ENCODE measurements around the gene ACTN1.
A peak's percentile ranks its signal among the peaks of the same experiment; 100 is the strongest.

The ACTN1 gene

DNA sequence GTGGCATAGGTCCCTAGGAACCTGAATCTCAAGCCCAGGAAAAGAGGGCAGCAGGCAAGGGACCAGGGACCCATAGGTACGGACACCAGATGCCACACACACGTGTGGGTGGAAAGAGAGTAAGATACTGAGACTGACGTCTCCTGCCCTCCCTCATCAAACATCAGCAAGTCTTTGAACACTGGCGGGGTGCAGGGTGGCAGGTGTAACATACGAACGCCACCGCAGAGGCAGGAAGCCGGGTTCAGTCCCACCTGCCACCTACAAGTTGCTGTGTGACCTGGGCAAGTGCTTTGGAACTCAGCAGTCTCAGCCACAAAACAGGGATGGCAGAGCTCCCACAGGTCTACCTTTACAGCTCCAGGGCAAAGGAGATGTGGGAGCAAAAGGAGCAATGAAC lies 11.1 kb downstream of the ACTN1 start:
- no peak for DNase-seq

DNA sequence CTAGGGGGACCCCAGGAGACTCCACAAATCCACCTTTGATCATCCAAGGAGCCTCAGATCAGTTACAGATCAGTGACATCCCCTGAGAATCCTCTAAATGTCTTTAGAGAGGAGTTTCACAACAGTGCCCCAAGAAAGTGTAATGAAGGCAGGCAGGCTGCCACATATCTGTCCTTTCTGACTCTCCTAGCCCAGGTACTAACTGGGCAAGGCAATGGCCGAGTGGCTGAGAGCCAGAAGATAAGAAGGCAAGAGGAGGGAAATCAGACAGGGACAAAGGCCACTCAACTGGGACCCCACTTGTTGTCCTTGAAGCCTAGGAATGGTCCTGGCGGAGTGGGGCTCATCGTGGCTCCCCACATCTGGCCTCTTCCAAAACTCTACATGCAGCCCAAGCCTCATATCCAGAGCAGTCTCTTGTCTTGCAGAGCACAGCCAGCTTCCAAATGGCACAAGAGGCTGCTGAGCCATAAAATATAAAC lies 11.6 kb downstream of the ACTN1 start:
- DNase-seq: no peak

DNA sequence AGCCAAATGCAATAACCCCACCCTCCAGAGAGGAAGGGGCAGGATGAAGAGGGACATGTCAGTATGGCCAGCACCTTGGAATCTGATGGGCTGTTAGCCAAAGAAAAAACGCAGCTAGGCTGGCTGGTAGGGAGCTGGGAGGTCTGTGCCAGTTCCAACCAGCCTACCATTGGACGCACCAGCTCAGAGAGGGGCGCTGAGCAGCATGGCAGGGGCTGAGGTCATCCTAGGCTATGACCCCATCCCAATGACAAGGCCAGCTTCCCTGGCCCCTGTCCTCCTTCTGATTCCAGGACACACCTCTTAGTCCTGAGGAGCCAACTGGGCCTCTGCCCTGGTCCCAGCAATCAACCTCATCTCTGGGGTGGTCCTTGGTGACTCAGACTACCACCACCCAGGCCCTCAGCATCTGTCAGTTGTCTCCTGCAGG lies 12.2 kb downstream of the ACTN1 start:
- no peak for DNase-seq

DNA sequence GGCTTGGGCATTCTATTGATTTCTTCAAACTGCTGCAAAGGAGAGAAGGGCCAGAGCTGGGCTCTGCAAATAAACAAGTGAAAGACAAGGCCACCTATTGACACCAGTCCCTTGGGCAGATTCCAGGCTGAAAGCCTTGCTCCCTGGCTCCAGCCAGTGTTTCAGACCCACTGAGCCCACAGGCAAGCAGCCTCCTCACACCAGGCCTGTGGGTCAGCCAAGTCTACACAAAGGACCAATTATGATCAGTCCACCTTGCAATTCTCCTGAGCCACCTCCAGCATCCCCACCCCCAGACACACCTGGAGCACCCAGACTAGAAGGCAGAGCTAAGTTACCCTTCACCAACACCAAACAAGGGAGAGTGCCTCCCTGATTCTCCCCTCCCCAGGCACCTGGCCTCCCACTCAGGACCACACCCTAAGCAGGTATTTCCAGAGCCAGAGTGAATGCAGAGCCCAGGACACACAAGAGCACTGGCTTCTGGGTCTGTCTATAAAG lies 13.8 kb downstream of the ACTN1 start:
- no peak for DNase-seq

DNA sequence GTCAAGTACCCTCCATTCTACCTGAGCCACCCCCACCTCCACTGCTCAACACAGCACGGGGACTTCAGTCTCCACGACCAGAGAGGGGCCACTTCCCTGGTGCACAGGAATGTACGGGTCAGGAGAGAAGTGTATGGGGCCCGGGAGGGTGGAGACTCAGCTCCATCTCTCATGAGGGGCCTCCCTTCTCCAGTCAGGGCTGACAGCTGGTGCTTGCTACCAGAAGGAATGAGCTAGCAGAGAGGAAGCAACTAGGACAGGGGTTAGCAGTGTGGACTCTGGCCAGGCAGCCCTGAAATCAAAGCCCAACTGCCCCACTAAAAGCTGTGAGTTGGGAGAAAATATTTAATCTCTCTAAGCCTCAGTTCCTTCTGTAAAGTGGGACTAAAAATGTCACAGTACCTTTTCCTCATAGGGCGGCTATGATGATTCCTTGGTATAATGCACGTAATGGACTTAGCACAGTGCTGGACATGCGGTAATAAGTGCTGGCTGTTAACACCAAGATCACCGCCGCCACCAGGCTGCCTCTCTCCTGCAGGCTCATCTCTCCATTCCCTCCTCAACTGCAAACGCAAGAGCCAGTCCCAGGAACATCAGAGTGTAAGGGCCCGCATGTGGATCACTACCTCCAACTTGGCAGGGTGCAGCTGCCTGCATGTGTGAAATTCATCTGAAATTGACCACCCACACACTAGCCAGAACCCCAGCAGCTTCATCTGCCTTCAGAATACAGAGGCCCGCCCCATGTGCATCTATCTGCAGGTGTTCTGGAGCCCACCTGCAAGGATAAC lies 14.6 kb downstream of the ACTN1 start:
- no peak for DNase-seq

DNA sequence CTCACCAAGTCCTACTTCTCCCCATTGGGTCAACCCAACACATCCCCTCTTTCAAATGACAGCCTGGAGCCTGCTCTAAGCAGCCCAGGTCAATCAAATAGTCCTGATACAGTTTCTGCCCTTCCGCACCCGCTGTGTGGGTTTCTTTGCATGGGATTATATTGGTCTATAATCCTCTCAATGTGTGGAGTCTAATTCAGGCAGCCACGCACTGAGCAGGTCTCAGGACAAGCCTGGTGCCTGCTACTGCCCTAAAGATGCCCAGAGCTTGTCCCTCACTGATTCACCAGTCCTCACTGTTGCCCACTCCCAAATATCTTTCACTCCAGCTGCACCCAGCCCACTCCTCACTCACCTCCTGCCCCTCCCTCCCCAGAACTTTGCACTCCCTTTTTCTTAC lies 16.4 kb downstream of the ACTN1 start:
- no peak for DNase-seq

DNA sequence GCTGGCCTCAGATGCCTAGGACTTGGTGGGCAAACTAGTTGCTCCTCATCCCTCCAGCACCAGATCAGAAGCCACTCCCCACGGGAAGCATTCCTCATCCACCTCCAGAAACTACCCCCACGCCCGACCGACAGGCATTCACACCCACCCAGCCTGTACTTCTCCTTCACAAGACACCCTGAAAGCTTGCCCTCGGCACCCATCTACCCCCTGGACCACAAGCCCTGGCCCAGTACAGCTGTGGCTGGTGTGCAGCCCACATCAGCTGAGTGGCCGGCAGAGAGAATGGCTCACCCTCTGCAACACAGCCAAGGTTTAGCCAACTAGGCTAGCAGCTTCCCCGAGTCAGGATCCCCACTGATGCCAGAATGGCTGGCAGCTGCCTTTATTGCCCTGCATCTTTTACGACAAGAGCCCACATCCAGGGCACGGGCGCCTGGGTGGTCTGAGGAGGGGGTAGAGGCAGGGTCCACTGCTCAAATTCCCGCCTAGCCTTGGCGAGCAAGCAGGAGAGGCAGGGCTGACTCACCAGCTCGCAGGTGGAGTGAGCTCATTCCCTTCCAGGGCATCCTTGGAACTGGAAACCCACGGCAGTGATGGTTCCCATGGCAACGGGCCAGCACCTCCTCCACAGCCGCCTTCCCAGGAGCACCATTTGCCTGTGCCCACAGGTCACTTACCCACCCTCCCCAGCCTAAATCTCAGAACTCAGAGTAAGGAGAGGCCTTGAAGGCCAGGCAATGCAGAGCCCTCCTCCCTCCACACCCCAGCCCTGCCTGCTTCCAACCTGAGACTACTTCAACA lies 17.1 kb downstream of the ACTN1 start:
- no peak for DNase-seq

DNA sequence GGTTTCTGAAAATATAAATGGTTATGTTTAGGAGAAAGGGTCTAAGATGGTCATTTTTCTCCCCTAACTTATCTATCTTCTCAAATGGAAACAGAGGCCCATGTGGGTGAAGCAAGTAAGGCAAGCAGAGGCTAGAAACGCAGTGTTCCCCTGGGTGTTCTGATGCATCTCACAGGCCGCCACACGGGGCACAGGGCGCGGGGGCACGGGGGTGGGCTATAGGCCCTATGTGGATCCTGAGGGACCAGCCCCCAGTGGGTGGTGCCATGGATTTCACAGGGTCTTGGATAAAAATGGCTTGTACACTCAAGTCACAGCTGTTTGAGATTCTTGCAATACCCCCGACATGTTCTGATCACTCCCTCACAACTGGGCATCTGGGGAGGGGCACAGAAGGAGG lies 17.7 kb downstream of the ACTN1 start:
- no peak for DNase-seq

DNA sequence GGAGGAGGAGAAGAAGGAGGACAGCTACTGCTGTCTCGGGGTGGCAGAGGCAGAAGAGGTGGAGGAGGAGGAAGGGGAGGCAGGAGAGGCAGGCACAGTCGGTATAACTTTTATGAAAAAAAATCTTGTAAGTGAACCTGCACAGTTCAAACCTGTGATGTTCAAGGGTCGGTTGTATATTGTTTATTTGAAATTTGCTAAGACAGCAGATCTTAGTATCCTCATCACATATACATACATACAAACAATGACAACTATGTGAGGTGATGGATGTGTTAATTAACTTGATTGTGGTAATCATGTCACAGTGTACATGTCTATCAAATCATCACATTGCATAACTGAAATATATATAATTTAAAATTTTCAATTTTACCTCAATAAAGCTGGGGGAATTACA lies 19.0 kb downstream of the ACTN1 start:
- DNase-seq: no peak

DNA sequence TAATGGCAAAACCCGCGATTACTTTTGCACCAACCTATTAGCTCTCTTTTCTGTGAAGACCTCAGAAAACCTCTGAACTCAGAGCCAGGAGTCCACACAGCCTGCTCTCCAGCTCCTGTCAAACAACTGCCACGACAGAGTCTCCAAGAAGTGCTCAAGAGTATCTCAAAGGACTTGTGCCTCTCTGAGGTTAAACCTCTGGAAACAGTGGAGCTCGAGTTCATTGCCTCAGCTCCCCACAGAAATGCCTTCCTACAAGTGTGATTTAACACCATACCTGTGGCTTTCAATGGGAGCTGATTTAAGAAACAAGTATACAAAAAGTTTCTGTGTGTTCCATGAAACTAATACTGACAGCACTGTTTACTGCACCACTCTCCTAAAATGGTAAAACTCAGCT lies 20.1 kb downstream of the ACTN1 start:
- DNase-seq: no peak

DNA sequence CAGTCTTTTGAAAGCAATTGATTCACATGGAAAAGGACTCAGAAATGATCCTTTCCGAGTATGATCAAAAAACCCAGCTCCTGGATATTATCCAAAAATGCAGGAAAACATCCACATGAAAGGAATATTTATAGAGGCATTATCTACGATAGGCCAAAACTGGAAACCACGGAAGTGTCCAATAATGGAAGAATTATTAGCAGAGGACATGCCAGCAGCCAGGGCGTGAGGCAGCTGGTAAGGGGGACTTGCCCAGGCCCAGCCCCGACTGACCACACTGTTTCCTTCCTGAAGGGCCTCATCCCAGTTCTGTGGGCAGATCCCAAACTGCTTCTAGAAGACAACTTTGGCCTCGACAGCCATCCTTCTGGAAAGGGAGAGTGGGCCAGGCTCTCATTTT lies 20.5 kb downstream of the ACTN1 start:
- DNase-seq: no peak

DNA sequence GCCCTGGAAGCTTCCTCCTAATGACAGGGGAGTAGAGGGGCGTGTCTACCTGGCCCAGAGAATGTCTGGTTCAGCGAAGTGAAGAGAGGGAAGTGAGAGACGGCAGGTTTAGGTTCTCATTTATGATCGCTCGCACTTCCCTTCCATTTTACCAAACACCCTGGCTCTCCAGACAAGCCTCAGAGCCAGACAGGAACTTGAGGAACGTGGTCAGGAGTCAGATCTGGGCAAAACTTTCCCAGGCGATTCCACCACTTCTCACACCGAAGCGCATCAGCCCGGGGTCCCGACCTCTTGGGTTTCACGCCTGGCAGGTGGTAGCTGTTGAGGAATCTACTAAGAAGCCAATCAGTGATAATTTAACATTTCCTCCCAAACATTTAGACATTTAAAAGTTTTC lies 21.3 kb downstream of the ACTN1 start:
- DNase-seq: peak; percentile 62

DNA sequence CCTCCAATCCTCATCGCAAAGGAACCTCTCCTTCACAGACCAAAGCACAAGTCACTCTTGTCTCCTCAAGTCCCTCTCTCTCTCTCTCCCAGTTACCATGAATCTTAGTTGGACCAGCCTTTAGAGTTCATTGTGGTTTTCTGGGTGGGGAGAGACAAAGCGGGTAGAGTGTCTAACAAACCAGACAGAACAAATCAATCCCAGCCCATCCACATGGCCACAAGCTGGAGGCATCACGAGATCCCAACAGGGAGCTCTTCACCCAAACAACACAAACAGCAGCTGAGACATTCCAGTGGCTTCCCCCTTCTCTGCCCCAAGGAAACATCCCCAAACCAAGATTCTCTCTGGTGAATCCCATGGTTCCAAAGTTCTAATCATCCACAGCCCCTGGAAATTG lies 22.4 kb downstream of the ACTN1 start:
- no peak for DNase-seq

DNA sequence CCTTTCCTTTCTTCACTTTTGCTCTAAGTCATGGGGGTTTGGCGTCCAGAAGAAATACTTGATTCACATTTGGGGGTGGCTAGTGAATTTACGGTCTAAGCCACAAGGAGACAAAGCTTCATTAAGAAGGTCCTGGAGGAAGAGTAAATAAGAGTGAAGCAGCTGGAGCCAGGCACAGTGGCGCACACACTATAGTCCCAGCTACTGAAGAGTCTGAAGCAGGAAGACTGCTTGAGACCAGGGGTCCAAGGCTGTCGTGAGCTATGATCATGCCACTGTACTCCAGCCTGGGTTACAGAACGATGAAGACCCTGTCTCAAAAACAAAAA lies 23.3 kb downstream of the ACTN1 start:
- no peak for DNase-seq

DNA sequence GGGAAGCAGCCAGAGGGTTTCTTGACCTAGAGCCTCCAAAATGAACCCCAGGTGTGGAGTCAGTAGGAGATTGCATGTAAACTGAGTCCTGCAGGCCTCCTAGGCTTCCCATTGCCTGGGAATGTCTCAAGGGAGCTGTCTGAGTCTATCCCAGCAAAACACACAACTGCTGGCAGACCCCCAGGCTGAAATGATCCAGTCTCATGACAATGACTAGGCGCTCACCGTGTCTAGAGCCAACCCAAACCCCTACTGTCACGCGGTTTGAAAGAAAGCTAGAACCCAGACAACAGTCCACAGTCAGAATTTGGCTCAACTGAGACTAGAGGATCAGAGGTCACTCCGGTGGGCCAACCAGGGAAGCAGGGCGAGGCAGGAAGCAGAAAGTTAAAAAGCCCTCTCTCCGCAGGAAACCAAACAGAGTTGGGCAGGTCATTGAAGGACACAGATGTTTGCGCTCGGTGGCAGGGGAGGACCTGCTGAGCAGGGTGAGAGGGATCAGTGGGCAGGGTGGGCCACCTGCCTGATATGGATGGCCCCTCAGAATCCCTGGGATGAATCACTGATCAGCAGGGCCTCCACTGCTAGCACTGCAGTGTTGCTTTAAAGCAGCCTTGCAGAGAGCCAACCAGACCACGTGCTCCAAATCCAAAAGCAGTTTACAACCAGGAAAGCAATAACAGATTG lies 23.8 kb downstream of the ACTN1 start:
- DNase-seq: no peak

DNA sequence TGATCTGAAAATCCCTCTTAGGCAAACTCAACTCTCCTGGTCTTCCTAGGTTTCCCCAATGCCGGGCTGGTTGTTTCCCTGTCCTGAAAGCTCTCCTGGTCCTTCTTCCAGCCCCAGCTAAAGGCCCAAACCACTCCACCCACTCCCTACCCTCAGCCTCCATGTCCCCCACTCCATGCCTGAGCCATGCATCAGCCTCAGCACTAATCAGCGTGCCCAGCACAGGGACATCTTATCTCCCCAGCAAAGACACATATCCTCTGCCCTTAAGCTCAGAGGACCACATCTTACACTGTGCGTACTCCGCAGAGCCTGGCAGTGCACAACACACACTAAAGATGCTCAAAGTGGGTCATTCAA lies 25.9 kb downstream of the ACTN1 start:
- DNase-seq: no peak

DNA sequence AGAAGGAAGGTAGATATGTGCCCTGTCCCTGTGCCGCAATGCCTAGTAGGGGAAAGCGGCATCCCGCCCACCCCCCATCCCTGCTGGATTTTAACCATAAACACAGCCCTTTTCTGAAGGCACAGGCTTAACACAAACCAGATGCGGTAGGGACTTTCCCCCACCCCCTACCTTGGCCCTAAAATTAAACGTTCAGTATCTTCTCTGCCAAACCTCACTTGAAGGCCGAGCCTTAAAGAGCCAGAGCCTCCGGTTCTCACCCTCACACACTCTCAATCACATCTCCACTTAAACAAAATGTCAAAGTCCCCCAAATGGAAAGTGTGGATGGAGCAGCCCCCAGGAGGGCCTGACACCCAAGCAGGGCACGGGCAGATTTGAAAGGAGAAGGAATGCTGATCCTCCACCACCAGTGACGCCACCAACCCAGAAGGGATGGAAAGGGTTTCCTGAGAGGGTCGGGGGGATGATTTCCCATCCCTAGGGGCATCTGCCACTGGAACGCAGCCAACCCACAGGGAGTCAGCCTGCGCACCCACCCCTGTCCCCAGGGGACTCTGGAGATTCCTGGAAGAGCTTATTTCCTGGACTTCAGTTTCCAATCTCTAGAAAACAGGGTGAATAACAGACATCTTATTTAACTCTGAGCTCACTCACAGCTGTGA lies 26.4 kb downstream of the ACTN1 start:
- no peak for DNase-seq

DNA sequence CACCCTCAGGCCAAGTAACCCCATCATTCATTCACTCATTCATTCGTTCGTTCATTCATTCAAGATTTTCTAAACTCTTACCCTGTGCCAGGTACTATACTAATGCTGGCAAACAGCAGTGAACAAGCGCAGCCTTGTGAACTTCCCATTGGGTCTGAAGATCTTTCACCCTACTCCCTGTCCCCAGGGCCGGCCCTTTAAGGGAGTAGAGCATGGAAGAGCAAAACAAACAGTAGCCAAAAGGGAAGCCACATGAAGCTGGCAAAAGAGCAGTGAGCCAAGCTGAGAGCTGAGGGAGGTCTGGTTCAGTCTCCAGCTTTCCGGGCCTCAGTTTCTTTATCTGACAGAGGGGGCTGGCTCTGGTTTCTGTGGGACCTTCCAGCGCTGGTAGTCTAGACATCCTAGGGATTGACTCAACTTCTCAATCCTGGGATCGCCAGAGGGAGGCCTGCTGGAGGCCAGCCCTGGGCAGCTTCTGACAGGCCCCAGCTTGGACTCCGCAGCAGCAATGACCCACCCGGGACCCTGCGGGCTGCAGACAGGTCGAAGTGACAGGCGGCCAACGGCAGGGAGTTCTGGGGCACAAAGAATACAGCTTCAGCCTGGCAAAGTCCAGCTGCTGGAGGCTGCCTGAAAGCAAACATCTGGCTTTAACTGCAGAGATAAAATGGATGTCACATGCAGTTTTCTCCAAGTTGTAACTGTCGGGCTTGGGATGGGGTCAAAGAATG lies 27.1 kb downstream of the ACTN1 start:
- no peak for DNase-seq

DNA sequence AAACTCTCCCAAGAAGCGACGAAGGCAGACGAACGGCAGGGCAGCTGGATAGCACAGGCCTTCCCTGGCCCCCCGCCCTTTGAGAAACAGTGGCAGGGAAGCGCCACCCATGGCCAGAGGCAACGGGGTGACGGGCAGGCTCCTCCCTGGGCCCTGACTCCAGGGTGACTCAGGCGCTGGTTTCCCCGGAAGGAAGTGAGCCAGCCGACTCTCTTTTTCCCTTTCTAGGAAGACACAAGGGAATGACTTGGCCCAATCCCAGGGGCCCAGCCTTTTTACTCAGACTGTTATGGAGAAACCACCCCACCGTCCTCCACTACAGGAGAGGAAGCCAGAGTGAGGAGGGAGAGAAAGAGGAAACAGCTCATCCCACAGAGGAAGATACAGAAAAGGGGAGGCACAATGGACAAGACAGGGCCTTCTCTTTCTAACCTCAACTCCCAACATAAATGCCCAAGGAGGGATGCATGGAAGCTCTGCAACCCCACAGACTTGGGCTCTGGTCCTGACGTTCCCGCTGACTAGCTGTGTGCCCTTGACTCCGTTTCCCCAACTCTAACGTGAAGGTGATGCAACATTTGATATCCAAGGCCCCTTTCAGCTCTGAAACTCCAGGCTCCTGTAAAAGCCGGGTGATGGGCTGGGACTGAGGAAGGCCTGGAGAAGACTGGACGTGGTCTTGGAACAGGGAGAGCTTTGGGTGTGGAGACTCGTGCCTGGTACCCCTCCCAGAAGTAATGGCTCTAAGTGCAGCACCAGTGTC lies 27.9 kb downstream of the ACTN1 start:
- DNase-seq: peak; percentile 99

DNA sequence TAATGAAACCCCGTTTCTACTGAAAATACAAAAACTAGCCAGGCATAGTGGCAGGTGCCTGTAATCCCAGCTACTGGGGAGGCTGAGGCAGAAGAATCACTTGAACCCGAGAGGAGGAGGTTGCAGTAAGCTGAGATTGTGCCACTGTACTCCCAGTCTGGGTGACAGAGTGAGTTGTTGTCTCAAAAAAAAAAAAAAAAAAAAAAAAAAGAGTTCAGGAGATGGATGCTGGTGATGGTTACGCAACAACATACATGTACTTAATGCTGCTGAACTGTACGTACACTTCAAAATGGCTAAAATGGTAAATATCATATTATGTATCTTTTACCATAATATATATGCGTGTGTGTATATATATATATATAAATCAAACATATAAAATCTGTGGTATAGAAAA lies 29.0 kb downstream of the ACTN1 start:
- DNase-seq: peak; percentile 83

DNA sequence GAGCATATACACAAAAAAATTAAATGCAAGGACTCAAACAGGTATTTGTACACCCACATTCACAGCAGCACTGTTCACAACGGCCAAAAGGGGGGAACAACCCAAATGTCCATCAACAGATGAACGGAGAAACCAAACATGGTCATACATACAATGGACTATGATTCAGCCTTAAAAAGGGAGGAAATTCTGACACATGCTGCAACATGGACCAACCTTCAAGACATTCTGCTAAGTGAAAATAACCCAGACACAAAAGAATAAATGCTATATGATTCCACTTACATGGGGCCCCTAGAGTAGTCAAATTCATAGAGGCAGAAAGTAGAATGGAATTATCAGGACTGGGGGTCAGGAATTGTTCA lies 29.5 kb downstream of the ACTN1 start:
- DNase-seq: peak; percentile 33

Measured in inflammatory macrophage treated with lipopolysaccharide for 4 hours (primary cell).